Measurements from ENCODE around the gene NKRF. TPM values are rescaled to one million over a fixed set of nuclear protein-coding genes. Genes with fewer than 3 reads are reported as not detected.
"Not testable (repeated sequence)": the region's sequence is repeated elsewhere in the genome, so short reads cannot be mapped to it uniquely, and the experiment has no call there.

NKRF gene
- total RNA-seq, 1 experiment from 2014 or later = 18.0 TPM

- Histone ChIP-seq H3K27ac (ENCODE audit: low read length) (no peak overlapping the region), H3K4me2 (ENCODE audit: low read depth, low read length, poor library complexity, severe bottlenecking) (no peak overlapping the region), H3K4me1 (ENCODE audit: low read length) (no peaks in the 10 kb centered on the region), H4K20me1 (ENCODE audit: insufficient read depth, low read depth, low read length) (no peaks in the 10 kb centered on the region), H3K36me3 (ENCODE audit: insufficient read depth, low read length) (no peaks in the 10 kb centered on the region), H3K27me3 (ENCODE audit: low read length) (no peaks in the 10 kb centered on the region), H3K79me2 (ENCODE audit: low read length) (no peaks in the 10 kb centered on the region), H3K4me3 (ENCODE audit: low read length) (no peak overlapping the region), H3K9ac (ENCODE audit: low read length) (no peak overlapping the region), H2AFZ (ENCODE audit: low read length) (no peak overlapping the region), H3K9me3 (ENCODE audit: low read length) (no peaks in the 10 kb centered on the region), H3K9me2 (replicated peaks; ENCODE audit: insufficient read depth, low read length) (no peaks in the 10 kb centered on the region)
- DNase-seq = no peak
Measured at GRCh38 chrX:119640731-119641170, 34.5 kb upstream of the NKRF start.

DNA sequence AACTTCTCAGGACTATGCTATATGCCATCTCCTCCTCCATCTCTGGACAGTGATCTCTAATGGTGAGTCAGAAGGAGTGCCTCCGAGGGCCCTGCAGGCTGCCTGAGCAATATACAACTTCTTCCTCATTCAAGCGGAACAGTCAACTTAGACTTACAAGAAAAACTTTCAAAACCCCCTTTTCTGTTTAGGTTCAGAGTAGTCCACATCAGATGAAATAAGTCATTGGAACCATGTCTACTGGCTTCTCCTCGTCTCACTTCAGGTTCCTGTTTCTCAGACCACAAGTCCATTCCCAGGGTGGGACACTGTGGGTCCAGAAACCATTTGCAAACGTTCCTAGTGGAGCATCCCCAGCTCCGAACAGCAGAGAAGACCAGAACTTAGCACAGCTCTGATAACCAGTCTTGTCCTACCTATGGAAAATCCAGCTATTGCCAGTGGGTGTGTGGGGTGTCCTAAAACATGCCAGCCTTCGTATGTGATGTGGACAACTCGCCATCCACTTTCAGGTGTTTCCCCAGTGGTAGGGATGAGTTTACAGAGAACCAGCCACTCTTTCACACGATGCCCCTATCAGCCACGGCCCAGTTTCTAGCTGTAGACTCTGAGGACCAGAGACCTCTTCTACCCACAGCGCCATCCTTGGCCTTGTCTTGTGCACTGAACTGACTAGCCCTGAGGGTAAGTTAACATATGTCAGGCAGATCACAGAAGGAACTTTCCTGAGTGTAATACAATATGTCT, 32.7 kb upstream of the NKRF start:
- Histone ChIP-seq H3K79me2 (ENCODE audit: low read length) (no peaks in the 10 kb centered on the region), H2AFZ (ENCODE audit: low read length) (no peak overlapping the region), H3K4me2 (ENCODE audit: low read depth, low read length, poor library complexity, severe bottlenecking) (no peak overlapping the region), H3K4me1 (ENCODE audit: low read length) (no peaks in the 10 kb centered on the region), H3K9ac (ENCODE audit: low read length) (no peak overlapping the region), H3K27ac (ENCODE audit: low read length) (no peak overlapping the region), H3K9me2 (replicated peaks; ENCODE audit: insufficient read depth, low read length) (no peaks in the 10 kb centered on the region), H3K4me3 (ENCODE audit: low read length) (no peak overlapping the region), H4K20me1 (ENCODE audit: insufficient read depth, low read depth, low read length) (no peaks in the 10 kb centered on the region), H3K36me3 (ENCODE audit: insufficient read depth, low read length) (no peaks in the 10 kb centered on the region), H3K27me3 (ENCODE audit: low read length) (no peaks in the 10 kb centered on the region), H3K9me3 (ENCODE audit: low read length) (no peaks in the 10 kb centered on the region)
- no peak for DNase-seq

DNA sequence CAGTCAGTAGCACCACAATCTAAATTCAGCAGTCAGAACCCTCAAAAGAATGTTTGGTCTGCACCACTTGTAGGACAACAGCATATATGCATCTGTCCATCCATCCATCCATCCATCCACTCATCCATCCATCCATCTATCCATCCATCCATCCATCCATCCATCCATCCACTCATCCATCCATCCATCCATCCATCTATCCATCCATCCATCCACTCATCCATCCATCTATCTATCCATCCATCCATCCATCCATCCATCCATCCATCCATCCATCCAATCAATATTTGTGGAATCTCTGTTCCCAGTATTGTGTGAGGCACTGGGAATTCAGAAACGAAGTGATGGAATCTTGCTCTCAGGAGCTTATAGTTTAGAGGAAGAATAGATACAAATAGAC, 31.2 kb upstream of the NKRF start:
- H3K4me3 ChIP-seq (ENCODE audit: low read length); H3K4me1 ChIP-seq (ENCODE audit: low read length); H3K79me2 ChIP-seq (ENCODE audit: low read length); H4K20me1 ChIP-seq (ENCODE audit: insufficient read depth, low read depth, low read length); H3K9me3 ChIP-seq (ENCODE audit: low read length); H3K9me2 ChIP-seq (replicated peaks; ENCODE audit: insufficient read depth, low read length); H2AFZ ChIP-seq (ENCODE audit: low read length); H3K36me3 ChIP-seq (ENCODE audit: insufficient read depth, low read length); H3K9ac ChIP-seq (ENCODE audit: low read length); H3K27ac ChIP-seq (ENCODE audit: low read length); H3K27me3 ChIP-seq (ENCODE audit: low read length); DNase-seq; H3K4me2 ChIP-seq (ENCODE audit: low read depth, low read length, poor library complexity, severe bottlenecking): not testable (repeated sequence)

GRCh38 chrX:119636419-119636818, 30.2 kb upstream of the NKRF start:
- DNase-seq = no peak
- no peaks in the 10 kb centered on the region for H3K79me2 ChIP-seq (ENCODE audit: low read length)
- no peak overlapping the region for H3K9ac ChIP-seq (ENCODE audit: low read length)
- no peaks in the 10 kb centered on the region for H4K20me1 ChIP-seq (ENCODE audit: insufficient read depth, low read depth, low read length)
- H3K4me1 ChIP-seq (ENCODE audit: low read length) = no peaks in the 10 kb centered on the region
- no peaks in the 10 kb centered on the region for H3K27me3 ChIP-seq (ENCODE audit: low read length)
- no peaks in the 10 kb centered on the region for H3K9me2 ChIP-seq (replicated peaks; ENCODE audit: insufficient read depth, low read length)
- no peaks in the 10 kb centered on the region for H3K9me3 ChIP-seq (ENCODE audit: low read length)
- no peak overlapping the region for H3K27ac ChIP-seq (ENCODE audit: low read length)
- no peak overlapping the region for H3K4me2 ChIP-seq (ENCODE audit: low read depth, low read length, poor library complexity, severe bottlenecking)
- H3K36me3 ChIP-seq (ENCODE audit: insufficient read depth, low read length) = no peaks in the 10 kb centered on the region
- H3K4me3 ChIP-seq (ENCODE audit: low read length) = no peak overlapping the region
- H2AFZ ChIP-seq (ENCODE audit: low read length) = no peak overlapping the region

GRCh38 chrX:119635799-119636198, 29.6 kb upstream of the NKRF start:
- Histone ChIP-seq H3K9me3 (ENCODE audit: low read length) (no peaks in the 10 kb centered on the region), H3K27me3 (ENCODE audit: low read length) (no peaks in the 10 kb centered on the region), H3K4me2 (ENCODE audit: low read depth, low read length, poor library complexity, severe bottlenecking) (no peak overlapping the region), H3K79me2 (ENCODE audit: low read length) (no peaks in the 10 kb centered on the region), H3K4me1 (ENCODE audit: low read length) (no peaks in the 10 kb centered on the region), H3K9me2 (replicated peaks; ENCODE audit: insufficient read depth, low read length) (no peaks in the 10 kb centered on the region), H3K27ac (ENCODE audit: low read length) (no peak overlapping the region), H2AFZ (ENCODE audit: low read length) (no peak overlapping the region), H4K20me1 (ENCODE audit: insufficient read depth, low read depth, low read length) (no peaks in the 10 kb centered on the region), H3K4me3 (ENCODE audit: low read length) (no peak overlapping the region), H3K9ac (ENCODE audit: low read length) (no peak overlapping the region), H3K36me3 (ENCODE audit: insufficient read depth, low read length) (no peaks in the 10 kb centered on the region)
- DNase-seq = no peak

GRCh38 chrX:119635179-119635578, 29.0 kb upstream of the NKRF start:
- H3K4me3 ChIP-seq (ENCODE audit: low read length) = no peak overlapping the region
- no peaks in the 10 kb centered on the region for H3K36me3 ChIP-seq (ENCODE audit: insufficient read depth, low read length)
- no peak overlapping the region for H3K27ac ChIP-seq (ENCODE audit: low read length)
- H3K9ac ChIP-seq (ENCODE audit: low read length) = no peak overlapping the region
- H3K4me1 ChIP-seq (ENCODE audit: low read length) = no peaks in the 10 kb centered on the region
- H3K4me2 ChIP-seq (ENCODE audit: low read depth, low read length, poor library complexity, severe bottlenecking) = no peak overlapping the region
- no peaks in the 10 kb centered on the region for H4K20me1 ChIP-seq (ENCODE audit: insufficient read depth, low read depth, low read length)
- H2AFZ ChIP-seq (ENCODE audit: low read length) = no peak overlapping the region
- DNase-seq = no peak
- H3K79me2 ChIP-seq (ENCODE audit: low read length) = no peaks in the 10 kb centered on the region
- H3K27me3 ChIP-seq (ENCODE audit: low read length) = no peaks in the 10 kb centered on the region
- H3K9me2 ChIP-seq (replicated peaks; ENCODE audit: insufficient read depth, low read length) = no peaks in the 10 kb centered on the region
- H3K9me3 ChIP-seq (ENCODE audit: low read length) = no peaks in the 10 kb centered on the region

DNA sequence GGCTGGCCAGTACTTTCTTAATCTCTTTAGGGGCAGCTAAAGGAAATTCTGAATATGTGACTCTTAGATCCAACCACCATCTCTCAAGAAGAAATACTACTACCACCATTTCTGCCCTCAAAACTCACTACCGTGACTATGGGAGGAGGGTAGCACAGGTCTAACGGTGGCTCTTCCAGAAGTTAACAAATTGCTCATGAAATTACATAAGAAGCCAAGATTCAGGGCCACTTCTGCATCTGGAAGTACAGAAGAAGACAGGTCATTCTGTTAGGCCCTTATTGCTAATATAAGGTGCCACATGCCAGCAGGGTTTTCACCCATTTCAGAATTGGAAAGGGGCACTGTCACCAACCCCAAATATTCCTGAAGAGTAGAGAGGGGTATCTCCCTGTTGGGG, 19.6 kb upstream of the NKRF start:
- no peak overlapping the region for H2AFZ ChIP-seq (ENCODE audit: low read length)
- no peaks in the 10 kb centered on the region for H4K20me1 ChIP-seq (ENCODE audit: insufficient read depth, low read depth, low read length)
- no peaks in the 10 kb centered on the region for H3K79me2 ChIP-seq (ENCODE audit: low read length)
- H3K4me2 ChIP-seq (ENCODE audit: low read depth, low read length, poor library complexity, severe bottlenecking) = no peak overlapping the region
- H3K4me3 ChIP-seq (ENCODE audit: low read length) = no peak overlapping the region
- H3K9me3 ChIP-seq (ENCODE audit: low read length) = no peaks in the 10 kb centered on the region
- no peaks in the 10 kb centered on the region for H3K4me1 ChIP-seq (ENCODE audit: low read length)
- no peaks in the 10 kb centered on the region for H3K9me2 ChIP-seq (replicated peaks; ENCODE audit: insufficient read depth, low read length)
- no peak for DNase-seq
- no peak overlapping the region for H3K27ac ChIP-seq (ENCODE audit: low read length)
- no peak overlapping the region for H3K9ac ChIP-seq (ENCODE audit: low read length)
- no peaks in the 10 kb centered on the region for H3K27me3 ChIP-seq (ENCODE audit: low read length)
- no peaks in the 10 kb centered on the region for H3K36me3 ChIP-seq (ENCODE audit: insufficient read depth, low read length)

GRCh38 chrX:119624951-119625668, 18.9 kb upstream of the NKRF start:
- no peaks in the 10 kb centered on the region for H3K36me3 ChIP-seq (ENCODE audit: insufficient read depth, low read length)

More at GRCh38 chrX:119624951-119625668, 18.9 kb upstream of the NKRF start:
- Histone ChIP-seq H3K27ac (ENCODE audit: low read length) (no peak overlapping the region), H2AFZ (ENCODE audit: low read length) (no peak overlapping the region), H3K9ac (ENCODE audit: low read length) (no peak overlapping the region), H3K4me3 (ENCODE audit: low read length) (no peak overlapping the region), H3K9me2 (replicated peaks; ENCODE audit: insufficient read depth, low read length) (no peaks in the 10 kb centered on the region), H3K9me3 (ENCODE audit: low read length) (no peaks in the 10 kb centered on the region), H3K27me3 (ENCODE audit: low read length) (no peaks in the 10 kb centered on the region), H3K4me2 (ENCODE audit: low read depth, low read length, poor library complexity, severe bottlenecking) (no peak overlapping the region), H4K20me1 (ENCODE audit: insufficient read depth, low read depth, low read length) (no peaks in the 10 kb centered on the region), H3K4me1 (ENCODE audit: low read length) (no peaks in the 10 kb centered on the region), H3K79me2 (ENCODE audit: low read length) (no peaks in the 10 kb centered on the region)
- no peak for DNase-seq
